ENCODE data around the gene BABAM2.

Gene BABAM2

DNA sequence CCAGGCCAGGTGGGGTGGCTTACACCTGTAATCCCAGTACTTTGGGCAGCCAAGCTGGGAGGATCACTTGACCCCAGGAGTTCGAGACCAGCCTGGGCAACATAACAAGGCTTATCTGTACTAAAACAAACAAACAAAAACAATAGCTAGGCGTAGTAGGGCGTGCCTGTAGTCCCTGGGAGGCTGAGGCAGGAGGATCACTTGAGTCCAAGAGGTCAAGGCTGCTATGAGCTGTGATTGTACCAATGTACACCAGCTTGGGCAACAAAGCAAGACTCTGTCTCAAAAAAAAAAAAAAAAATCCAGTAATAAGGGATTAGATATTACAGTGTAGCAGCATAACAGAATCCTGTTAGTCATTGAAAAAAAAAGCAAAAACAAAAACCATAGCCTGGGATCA lies 279.0 kb downstream of the BABAM2 start:
- no peak for ATAC-seq

DNA sequence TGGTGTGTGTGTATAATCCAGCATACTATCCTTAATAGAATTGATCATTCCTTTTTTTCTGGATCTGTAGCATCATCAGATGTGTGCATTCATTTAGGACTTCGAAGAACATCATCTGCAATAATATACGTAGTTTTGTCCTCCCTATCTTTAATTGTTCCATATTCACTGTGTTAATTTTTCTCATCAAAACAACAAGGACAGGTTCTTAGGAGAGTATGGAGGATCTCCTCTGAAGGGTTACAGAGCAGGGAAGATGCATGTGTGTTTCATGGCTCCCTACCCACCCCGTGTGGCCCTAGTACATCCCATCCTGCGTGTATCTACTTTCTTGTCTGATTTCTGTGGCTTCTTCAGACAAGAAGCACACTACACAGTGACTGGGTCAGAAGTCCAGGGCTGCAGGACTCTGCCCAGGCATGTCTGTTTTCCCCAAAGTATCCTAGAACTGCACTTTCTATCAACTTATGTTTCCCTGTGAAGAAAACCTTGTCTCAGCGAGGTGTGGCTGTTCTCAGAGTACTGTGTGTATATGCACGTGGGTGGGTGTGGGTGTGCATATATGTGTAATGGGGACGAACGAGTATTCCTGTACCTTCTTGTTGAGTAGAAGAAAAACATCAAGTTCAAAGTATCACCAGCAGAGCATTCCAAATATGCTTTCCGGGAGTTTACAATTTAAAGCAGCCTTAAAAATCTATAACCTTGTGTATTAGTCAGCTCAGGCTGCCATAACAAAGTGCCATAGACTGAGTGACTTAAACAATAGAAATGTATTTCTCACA lies 281.8 kb downstream of the BABAM2 start:
- ATAC-seq = no peak

DNA sequence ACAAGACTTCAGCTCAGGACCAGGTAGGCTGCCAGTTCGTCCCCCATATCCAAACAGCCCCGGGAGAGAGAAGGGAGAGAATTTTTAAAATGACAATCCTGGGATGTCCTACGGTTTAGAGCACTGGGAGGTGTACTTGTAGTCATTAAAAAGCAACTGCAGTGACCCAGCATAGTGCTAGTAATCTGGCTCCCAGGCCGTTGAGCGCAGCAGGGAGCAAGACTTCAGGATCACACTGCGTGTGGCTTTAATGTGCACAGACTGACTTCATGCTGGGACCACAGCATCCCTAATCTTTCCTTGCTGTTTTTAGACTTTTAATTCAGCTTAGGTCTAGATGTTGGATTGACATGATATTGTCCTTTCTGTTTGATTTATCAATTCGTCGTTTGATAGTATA lies 282.8 kb downstream of the BABAM2 start:
- ATAC-seq = no peak

DNA sequence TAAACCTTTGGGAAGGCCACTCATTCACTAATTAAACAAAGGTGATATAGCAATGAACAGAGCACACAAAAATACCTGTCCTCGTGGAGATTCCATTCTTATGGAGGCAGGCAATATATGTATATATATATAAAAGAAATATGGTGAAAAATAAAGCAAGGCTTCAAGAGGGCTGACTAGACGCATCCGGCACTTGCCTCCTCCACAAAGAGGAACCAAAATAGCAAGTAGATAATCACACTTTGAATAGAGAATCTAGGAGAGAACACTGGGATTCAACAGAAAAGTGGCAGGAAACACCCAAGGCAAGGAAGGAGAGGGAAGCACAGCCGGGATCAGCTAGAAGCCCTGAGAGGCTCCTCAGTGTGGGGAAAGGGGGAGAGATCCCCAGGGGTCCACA lies 283.7 kb downstream of the BABAM2 start:
- ATAC-seq = no peak

DNA sequence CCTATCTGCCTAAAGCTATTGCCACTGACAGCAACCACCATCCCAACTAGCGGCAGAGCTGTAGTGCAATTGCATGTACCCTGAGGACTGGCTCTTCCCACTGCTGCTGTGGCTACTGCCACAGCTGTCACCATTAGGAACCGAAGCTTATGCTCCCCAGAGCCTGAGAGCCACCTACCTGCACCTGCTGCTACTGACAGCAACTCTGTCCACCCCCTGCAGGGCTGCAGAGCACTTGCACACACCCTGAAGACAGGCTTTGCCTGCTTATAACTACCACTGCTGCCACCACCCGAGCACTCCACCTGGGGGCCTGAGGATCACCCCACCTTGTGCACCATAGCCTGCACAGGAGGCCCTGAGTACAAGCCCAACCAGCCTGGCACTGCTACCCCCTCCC lies 284.5 kb downstream of the BABAM2 start:
- ATAC-seq = no peak

DNA sequence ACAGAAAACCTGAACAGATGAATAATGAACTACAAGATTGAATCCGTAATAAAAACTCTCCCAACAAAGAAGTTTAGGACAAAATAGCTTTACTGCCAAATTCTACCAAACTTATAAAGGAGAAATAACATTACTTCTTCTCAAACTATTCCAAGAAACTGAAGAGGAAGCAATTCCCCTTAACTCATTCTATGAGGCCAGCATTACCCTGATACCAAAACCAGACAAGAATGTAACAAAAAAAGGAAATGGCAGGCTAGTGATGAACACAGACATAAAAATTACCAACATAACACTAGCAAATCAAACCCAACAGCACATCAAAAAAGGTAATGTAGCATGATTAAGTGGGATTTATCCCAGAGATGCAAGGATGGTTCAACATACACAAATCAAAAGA lies 288.4 kb downstream of the BABAM2 start:
- no peak for ATAC-seq

DNA sequence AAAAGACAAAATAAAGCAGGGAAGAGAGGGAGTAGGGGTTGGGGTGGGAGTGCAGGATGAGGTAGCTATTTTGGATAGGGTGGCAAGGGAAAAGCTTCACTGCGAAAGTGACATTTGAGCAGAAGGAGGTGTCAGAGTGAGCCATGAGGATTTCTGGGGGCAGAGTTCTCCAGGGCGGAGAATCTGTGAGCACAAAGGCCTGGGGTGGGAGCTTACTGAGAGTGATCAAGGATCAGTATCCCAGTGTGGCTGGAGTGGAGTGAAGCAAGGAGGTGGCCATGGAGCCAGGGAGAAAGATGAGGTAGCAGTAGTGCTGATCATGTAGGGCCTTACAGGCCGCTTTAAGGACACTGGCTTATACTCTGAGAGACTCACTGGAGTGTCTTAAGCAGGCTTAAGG lies 291.3 kb downstream of the BABAM2 start:
- no peak for ATAC-seq

DNA sequence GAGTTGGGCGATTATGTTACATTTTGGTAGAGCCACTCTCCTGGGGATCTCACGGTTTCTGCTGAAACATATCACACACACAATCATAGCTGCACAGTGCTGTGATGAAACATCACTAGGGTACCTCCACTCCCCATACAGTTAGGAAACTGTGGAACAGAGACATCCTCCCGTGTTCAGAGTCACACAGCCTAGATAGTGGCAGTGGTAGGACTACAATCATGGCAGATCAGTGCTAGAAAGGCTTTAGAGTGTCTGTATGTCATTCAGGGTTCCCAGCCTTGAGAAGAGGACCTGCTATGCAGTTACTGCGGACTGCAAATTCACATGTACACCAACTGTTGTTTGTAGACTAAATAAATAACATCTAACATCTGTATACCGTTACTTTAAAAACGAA lies 291.8 kb downstream of the BABAM2 start:
- no peak for ATAC-seq

DNA sequence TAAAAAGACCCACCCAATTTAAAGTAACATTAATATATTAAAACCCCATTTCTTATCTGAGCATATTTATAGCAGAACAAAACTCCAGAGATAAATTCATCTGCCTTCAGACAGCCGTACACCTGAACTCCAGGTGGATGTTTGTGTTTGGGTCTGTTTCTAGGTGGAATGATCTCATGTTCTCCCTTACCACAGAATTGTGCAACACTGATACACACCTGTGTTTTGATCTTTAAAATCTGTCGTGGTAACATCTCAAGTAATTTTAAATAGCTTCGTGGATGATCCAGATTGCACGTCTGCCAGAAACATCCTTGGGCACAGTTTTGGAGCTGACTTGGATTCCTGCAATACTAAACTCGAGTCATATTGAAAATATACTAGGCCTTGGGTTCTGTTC lies 294.6 kb downstream of the BABAM2 start:
- ATAC-seq = no peak

DNA sequence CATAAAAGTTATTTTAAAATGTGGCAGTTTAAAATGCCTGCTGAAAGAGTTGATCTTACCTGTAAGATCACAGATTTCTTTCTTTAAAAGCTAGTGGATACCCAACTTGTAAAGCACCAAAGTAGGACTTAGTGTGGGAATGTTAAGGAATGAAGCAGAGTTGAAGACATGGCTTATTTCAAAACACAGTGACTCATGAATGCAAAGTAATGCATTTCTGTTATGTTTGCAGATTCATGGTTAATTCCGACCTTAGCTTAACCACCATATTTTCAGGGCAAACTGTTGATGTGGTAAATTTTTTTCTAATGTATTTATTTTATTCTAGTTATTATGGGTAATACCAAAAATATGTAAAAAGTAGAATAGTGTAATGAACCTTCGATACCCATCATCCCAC lies 295.4 kb downstream of the BABAM2 start:
- no peak for ATAC-seq

DNA sequence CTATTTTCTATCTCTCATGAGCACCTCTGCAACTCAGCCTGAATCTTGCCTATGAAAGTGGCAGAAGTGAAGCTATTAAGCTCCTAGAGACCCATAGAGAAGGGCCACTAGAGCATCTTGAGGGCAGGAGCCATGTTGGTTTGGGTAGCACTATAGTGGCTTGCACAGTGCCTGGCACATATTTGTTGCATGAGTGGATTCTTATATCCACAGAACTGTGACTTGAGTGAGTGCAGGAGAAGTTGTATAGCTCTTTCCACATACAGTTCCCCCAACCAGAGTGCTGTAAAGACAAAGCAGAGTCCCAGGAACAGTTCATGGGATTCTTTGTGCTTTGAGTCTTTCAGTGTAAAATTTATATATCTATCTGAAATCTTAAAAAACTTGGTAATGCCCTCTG lies 296.7 kb downstream of the BABAM2 start:
- no peak for ATAC-seq

DNA sequence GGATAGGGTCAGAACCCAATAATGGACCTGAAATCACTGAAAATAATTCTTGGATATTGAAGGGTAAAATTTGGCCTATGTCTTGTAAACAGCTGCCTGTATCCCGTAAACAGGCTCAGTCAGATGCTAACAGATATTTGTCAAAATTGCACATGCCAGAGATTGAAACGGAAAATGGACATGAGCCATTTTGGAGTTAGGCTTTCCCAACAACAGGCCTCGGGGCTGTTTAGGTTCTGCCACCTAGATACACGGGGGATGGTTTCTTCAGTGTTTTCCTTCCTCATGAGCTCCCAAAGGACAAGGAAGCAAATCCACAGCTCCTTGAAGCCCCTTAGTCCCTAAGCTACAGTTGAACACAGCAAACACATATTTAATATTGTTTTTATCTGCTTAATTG lies 297.9 kb downstream of the BABAM2 start:
- ATAC-seq = no peak

DNA sequence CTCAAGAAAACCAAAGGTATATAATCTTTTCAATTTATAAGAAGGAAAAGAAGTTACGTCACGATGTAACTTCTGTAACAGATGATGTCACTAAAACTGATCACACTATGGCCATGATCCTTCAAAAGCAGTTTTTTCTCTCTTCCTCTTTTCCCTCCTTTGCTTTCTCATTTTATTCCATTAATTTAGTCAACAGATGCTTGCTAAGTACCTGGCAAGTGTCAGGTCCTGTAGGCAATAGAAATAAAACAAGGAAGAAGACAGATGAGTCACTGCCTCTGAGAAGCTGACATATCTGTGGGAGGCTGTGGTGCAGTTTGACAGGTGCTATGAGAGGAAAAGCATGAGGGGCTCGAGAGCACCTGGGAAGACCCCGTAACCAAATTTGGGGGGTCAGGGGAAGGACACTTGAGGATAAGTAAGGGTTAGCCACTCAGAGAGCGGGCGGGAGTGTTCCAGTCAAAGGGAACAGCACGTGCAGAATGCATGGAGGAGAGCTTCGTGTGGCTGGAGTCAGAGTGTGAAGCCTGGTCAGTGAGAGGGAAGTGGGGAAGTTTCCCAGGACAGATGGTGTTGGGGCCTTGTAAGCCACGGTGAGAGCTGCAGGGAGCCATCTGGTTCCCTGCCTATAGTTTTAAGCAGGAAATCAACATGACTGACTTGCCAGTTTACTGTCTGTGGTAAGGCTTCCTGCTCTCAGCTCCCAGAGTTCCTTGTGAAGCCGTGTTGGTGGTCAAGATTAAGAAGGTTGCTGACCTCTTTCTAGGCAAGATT lies 303.3 kb downstream of the BABAM2 start:
- ATAC-seq = no peak

DNA sequence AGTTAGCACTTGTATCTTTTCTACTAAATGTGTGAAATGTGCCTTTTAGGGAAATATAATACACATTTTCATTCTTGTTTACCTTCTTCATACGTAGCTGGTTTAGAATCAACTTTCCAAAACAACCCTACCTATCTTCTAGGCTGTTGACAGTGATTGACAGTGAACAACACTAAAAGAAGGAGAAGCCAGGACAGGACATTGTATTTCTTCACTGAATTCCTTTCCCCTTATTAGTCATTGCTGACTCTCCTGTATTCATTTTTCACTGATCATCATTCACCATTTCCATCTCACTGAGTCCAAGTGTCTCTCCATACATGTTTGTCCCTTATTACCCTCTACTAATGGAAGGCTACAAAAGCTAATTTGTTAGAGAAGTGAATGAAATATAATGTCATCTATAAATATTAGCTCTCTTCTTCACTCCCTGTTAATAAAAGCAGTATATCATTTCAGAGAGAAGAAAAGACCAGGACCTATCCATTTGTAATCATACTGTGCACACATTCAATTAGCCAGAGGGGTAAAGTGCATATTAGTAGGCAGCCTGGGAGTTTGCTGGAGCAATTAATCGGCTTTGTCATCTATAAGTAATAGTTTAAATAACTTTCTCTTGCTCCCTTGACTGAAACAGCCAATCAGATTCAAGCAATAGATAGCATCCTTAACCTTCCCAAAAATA lies 309.6 kb downstream of the BABAM2 start:
- ATAC-seq = no peak

DNA sequence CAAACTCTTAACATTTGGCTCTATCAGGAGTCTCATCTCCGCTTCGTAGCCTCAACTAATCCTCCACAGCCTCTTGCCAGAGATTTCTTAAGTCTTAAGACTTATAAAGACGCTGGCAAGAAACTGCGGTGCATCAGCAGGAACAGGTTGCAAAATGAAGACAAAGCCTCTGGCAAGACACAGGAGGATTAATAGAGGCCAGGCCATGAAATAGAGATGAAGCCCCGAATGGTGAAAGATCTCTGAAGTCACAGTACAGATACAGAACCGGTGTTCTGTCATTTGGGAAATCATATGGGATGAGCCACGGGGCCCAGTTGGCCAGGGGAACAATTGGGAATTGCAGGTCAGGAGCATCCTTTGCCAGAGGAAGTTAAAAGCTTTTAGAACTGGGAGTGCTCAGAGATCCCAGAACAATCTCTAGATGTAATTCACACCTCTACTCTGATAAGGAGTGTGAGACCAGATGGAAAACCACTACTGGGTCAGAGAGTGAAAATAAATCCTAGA lies 311.2 kb downstream of the BABAM2 start:
- no peak for ATAC-seq

DNA sequence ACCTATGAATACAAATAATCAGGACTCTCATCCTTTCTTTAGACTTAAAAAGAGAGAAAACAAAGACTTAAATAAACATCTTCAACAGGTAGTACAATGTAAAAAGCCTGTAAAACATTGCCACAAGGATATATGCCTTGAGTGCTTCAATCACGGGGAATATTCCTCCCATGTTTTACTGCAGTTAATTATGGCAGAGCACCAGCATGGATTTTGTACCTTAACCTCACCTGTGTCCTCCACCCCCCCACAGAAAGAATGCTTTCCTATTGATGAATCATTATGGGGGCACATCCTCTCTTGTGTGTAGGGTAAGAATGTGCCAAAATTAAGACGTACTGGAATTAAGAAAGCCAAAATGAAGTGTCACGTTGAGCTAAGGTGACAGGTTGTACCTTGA lies 312.2 kb downstream of the BABAM2 start:
- no peak for ATAC-seq

DNA sequence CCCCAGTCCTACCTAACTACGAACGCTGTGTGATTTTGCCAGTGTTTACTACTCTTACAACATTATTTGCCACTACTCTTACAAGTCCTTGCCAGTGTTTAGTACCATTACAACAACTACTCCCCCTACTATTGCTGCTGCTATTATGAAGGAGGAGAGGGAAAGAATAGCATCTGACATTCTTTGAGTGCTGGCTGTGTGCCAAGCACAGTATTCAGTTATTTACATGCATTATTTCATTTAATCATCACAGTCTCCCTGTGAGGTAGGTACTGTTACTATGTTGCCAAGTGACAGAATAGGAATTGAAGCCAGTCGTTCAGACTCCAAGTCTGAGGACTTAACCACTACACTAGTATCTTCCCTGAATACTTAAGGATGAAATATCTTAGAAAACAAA lies 316.2 kb downstream of the BABAM2 start:
- no peak for ATAC-seq

DNA sequence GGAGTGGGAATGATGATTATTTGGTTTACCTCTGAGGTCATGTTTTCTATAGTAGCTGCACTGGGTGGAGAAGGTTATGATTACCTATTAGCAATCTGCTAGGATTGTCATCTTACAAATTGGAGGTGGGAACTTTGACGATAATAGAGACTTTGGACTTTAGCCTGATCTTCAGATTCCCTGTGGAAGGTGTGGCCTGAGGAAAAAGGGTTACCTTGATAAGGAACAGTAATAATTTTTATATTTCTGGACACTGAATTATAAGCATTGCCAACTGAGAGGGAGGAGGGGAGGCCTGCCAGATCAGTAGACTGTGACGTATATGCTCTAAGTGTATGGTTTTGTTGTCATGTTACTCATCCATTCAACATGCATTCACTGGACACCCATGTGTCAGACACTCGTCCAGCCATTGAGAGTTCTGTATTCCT lies 318.7 kb downstream of the BABAM2 start:
- ATAC-seq = no peak

DNA sequence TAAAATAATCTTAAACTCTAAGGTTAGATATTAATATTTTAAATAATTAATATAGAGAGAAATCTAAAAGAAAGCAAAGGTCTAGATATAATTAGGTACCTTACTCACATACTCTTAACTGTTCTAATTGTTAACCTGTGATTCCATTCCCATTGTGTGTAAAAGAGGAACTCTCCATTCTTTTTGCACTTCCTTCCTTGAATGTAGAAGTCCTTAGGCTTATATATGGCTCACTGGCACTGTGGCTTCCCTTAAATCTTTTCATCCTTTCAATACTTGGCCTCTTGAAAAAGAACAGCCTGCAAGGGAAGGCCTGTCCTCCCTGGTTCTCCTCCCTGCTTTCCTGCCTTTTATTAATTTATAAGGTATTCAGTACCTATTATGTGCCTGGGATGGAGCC lies 319.3 kb downstream of the BABAM2 start:
- no peak for ATAC-seq

DNA sequence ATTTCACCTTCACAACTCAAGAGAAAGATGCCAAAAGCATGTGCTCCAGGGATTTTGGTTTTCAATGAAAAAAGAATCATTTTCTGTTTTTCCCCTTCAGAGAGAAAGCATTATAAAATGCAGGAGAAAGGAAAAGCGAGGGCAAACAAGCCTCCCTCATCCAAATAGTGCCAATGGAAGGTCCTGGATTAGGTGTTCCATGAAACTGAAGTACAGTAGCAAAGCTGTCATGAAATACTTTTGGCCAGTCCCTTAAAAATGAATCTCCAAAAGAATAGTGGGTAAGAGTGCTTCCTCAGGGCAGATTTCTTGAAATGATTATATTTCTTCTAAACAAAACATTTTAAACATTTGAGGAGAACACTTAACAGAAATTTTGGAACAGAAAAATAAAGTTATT lies 320.0 kb downstream of the BABAM2 start:
- ATAC-seq = no peak

DNA sequence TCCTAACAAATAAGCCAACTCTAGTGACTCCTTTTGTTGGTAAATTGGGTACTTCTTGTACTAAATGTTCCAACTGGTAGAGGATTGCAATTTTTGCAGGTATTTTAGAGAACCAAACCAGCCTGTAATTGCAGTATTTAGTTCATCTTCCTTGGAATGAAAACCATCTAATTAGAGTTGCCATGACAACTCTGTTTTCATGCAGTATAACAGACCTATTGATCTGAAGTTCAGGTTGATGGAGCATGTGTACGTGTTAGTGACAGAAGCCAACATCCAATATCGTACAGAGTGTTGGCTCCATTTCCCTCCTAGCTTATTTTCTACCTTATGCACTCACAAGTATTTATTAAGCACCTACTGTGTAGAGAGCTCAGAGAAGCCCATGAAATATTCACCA lies 325.8 kb downstream of the BABAM2 start:
- ATAC-seq = no peak

DNA sequence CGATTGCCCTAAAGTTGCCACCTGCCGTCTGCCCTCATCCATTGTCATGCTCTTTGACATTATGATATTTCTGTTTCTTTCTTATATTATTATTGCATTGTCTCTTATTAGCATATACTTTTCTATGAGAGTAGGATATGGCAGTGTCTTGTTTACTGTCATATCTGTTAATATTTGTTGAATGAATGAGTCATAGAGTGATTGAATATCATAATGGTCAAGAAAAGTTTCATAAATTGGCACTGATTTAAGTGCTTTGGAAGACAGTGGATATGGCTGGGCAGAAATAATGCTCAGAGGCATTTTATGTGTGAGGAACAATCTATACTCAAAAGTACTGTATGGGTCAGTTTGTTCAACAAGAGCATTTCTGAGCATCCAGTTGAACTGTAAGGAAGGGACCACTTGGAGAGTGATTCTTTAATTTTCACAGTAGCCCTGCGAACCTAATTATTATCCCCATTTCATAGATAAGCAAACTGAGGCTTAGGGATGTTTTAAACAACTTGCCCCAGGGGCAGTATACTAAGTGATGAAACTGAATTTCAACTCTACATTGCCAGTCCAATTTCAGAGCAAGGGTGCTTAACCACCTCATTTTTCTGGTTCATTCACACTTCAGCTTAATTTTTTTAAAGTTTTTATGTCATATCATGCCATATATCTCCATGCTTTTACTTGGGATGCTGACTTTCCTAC lies 326.7 kb downstream of the BABAM2 start:
- ATAC-seq = no peak

DNA sequence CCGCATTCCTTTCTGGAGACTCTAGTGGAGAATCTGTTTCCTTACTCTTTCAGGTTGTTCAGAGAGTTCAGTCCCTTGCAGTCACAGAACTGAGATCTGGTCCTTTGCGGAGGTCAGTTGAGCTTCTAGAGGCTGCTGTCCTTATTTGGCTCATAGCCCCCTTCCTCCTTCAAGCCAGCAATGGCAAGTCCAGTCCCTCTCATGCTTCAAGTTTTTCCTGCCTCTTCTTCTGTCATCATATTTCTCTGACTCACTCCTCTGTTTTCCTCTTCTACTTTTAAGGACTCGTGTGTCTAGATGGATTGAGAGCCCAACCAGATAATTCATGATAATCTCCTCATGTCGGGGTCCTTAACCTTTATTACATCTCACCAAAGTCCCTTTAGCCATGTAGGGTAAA lies 328.6 kb downstream of the BABAM2 start:
- ATAC-seq = no peak

Data from activated CD4-positive, CD25-positive, alpha-beta regulatory T cell treated with anti-CD3 and anti-CD28 coated beads, Interleukin-2, amount 50 U/mL, for 24 hours (primary cell).